K562 (cell line): Measurements from ENCODE around the gene SLIT1. TPM values are rescaled to one million over a fixed set of nuclear protein-coding genes. Genes with fewer than 3 reads are reported as not detected.

Experiments
- ATAC-seq: fragments of 200-7000 bp; cut with Tn5 transposase; 3 replicates; pipeline ENCODE4 v1.9.1; 2020; ENCODE audit warnings: moderate library complexity
- BruUV-seq: library from RNA; stranded (reverse); fragments of 400-500 nt; replicated peaks from 2 replicates; lab custom pipeline; 2021; lab: Mats Ljungman, UMichigan
- CTCF ChIA-PET: fragments of 300-600 bp; formaldehyde crosslinking; extraction: SDS; loops from one replicate; lab custom pipeline; 2021; ENCODE audit warnings: low intra/inter-chr PET ratio; lab: Yijun Ruan, JAX
- POLR2A ChIA-PET: fragments of 300-600, 350-650 bp; sonication (Branson Sonifier 250); formaldehyde crosslinking; extraction: SDS; loops from one replicate; lab custom pipeline; 2021; ENCODE audit warnings: antibody characterized with exemption, inconsistent platforms; lab: Yijun Ruan, JAX
- DNase-seq, 4 experiments: peaks; one replicate each; pipeline versions ENCODE4 v3.0.0 to v3.0.0-alpha.2; 2011 to 2018; ENCODE audit warnings: low spot score in 3 of 4, mixed read lengths in 3 of 4; ENCODE audit errors: extremely low read depth in 1 of 4
- FAIRE-seq: peaks from 2 replicates; lab custom pipeline; 2011; peaks lifted over from hg19 to GRCh38; lab: Jason Lieb, UNC
- H2AFZ ChIP-seq: 2 replicates; pipeline ENCODE4 v1.6.0; 2011; ENCODE audit warnings: low read depth, low read length, control low read depth, inconsistent platforms
- H3K27ac ChIP-seq: fragments of 200-600 bp; 3 replicates; pipeline ENCODE4 v1.8.0; 2011; ENCODE audit warnings: low read depth, mild to moderate bottlenecking, control low read depth, inconsistent platforms, low read length, moderate library complexity, mixed read lengths; ENCODE audit errors: extremely low read depth
- H3K27me3 ChIP-seq, 2 experiments: fragments of 300-600 bp in 1 of 2; 2 replicates in 1 of 2; 3 replicates in 1 of 2; pipeline versions ENCODE4 v1.6.0 to v1.8.0; 2011; ENCODE audit warnings: inconsistent platforms in 2 of 2, low read length in 2 of 2, mild to moderate bottlenecking in 1 of 2, mixed read lengths in 1 of 2, moderate library complexity in 1 of 2; ENCODE audit not compliant: control insufficient read depth in 2 of 2, insufficient read depth in 2 of 2
- H3K36me3 ChIP-seq: fragments of 300-600 bp; 3 replicates; pipeline ENCODE4 v1.8.0; 2011; ENCODE audit warnings: mild to moderate bottlenecking, low read length, inconsistent platforms; ENCODE audit not compliant: control insufficient read depth, insufficient read depth
- H3K4me1 ChIP-seq, 2 experiments: fragments of 200-600 bp in 1 of 2; replicated peaks in 1 of 2; 2 replicates in 1 of 2; 3 replicates in 1 of 2; pipeline versions ENCODE4 v1.5.1 to v1.8.0; 2011; ENCODE audit warnings: inconsistent platforms in 2 of 2, low read length in 2 of 2, mild to moderate bottlenecking in 1 of 2, mixed read lengths in 1 of 2, moderate library complexity in 1 of 2; ENCODE audit not compliant: control insufficient read depth in 2 of 2, insufficient read depth in 2 of 2
- H3K4me2 ChIP-seq: 2 replicates; pipeline ENCODE4 v1.6.1; 2011; ENCODE audit warnings: low read length, control low read depth, inconsistent platforms, mixed read lengths; ENCODE audit not compliant: insufficient read depth
- H3K4me3 ChIP-seq: fragments of 200-600 bp; sonication (generic), shearing (Covaris generic); 2 replicates; pipeline ENCODE4 v1.5.1; 2016; ENCODE audit warnings: control low read depth, inconsistent platforms
- H3K79me2 ChIP-seq: fragments of 200-600 bp; 3 replicates; pipeline ENCODE4 v1.8.0; 2011; ENCODE audit warnings: low read length, inconsistent platforms; ENCODE audit not compliant: control insufficient read depth, insufficient read depth
- H3K9ac ChIP-seq, 2 experiments: 2 replicates each; pipeline versions ENCODE4 v1.6.0 to v1.6.1; 2011; ENCODE audit warnings: low read depth in 2 of 2, low read length in 2 of 2, control low read depth in 1 of 2, inconsistent platforms in 1 of 2, mild to moderate bottlenecking in 1 of 2, mixed read lengths in 1 of 2; ENCODE audit not compliant: insufficient read depth in 1 of 2
- H3K9me1 ChIP-seq: one replicate; pipeline ENCODE4 v1.6.0; 2011; ENCODE audit warnings: inconsistent platforms, mild to moderate bottlenecking, low read length, moderate library complexity; ENCODE audit not compliant: control insufficient read depth, insufficient read depth
- H3K9me3 ChIP-seq: replicated peaks from 2 replicates; pipeline ENCODE4 v1.5.1; 2011; ENCODE audit warnings: low read depth, low read length, inconsistent platforms; ENCODE audit not compliant: control insufficient read depth, insufficient read depth
- H4K20me1 ChIP-seq: replicated peaks from 2 replicates; pipeline ENCODE4 v1.6.1; 2011; ENCODE audit warnings: low read length, inconsistent platforms, mixed read lengths; ENCODE audit not compliant: control insufficient read depth, insufficient read depth
- CBFB ChIP-seq: sonication (generic); formaldehyde crosslinking; IDR thresholded peaks from 2 replicates; pipeline ENCODE4 v1.4.0; 2020; ENCODE audit warnings: mild to moderate bottlenecking, missing genetic modification reagents
- MTA3 ChIP-seq: fragments of 450-650 bp; formaldehyde crosslinking; IDR thresholded peaks from 2 replicates; pipeline ENCODE4 v1.6.1; 2017; ENCODE audit warnings: mild to moderate bottlenecking, borderline replicate concordance
- NFXL1 ChIP-seq: fragments of 450-650 bp; formaldehyde crosslinking; IDR thresholded peaks from 2 replicates; pipeline ENCODE4 v1.4.0; 2021; ENCODE audit warnings: mild to moderate bottlenecking
- ZC3H4 ChIP-seq: sonication (generic); formaldehyde crosslinking; IDR thresholded peaks from 2 replicates; pipeline ENCODE4 v1.9.0; 2021; ENCODE audit warnings: missing genetic modification reagents, borderline replicate concordance
- WGBS: fragments of 100-300 bp; shearing (Covaris generic); methylation state at CpG from one replicate; pipeline ENCODE4 v1.1.6; 2016; ENCODE audit warnings: low coverage, mixed read lengths; ENCODE audit not compliant: insufficient coverage; ENCODE audit errors: missing lambda C conversion rate; 5-methylcytosine and 5-hydroxymethylcytosine counted together
- in situ Hi-C: fragments of 300-500 bp; cut with MboI; formaldehyde crosslinking; loops from 4 replicates; pipeline ENCODE4 v1.15.0; 2018; ENCODE audit warnings: inconsistent platforms, mixed read lengths
- intact Hi-C: fragments of 100-400 bp; cut with micrococcal nuclease; formaldehyde crosslinking; loops from 2 replicates; pipeline ENCODE4 v1.14.2; 2022
- polyA plus RNA-seq, 8 experiments: library from polyadenylated mRNA; depleted of rRNA in 4 of 8; stranded (reverse) in 5 of 8; unstranded in 3 of 8; fragments of >200 nt; fragmentation: Nextera tagmentation in 2 of 8; fragmentation: Illumina TruSeq in 1 of 8; extraction: Ambion mirVana in 2 of 8; extraction: Trizol in 1 of 8; gene quantifications; 2 replicates each; pipeline versions ENCODE4 v1.2.1 to v1.2.3, GENCODE V29; 2011 to 2014; ENCODE audit warnings: inconsistent platforms in 1 of 8, missing spikeins in 1 of 8
- total RNA-seq, 7 experiments: library from RNA; depleted of rRNA in 6 of 7; stranded (reverse); fragments of >200 nt in 6 of 7; fragmentation: Illumina TruSeq in 2 of 7; extraction: Trizol in 2 of 7; gene quantifications; 2 replicates each; pipeline versions ENCODE4 v1.2.1 to v1.2.3, GENCODE V29; 2011 to 2021; ENCODE audit warnings: low replicate concordance in 1 of 7
- TF ChIP-seq, protein P1 (sequence below), 3 experiments: IDR thresholded peaks in 2 of 3; conservative IDR thresholded peaks in 1 of 3; 2 replicates each; pipeline ENCODE4 v1.5.1; 2011 to 2012; ENCODE audit warnings: low read length in 3 of 3, mild to moderate bottlenecking in 3 of 3, control low read depth in 2 of 3, improper control_type of control experiment in 1 of 3, inconsistent platforms in 1 of 3, low read depth in 1 of 3, mixed read lengths in 1 of 3, moderate library complexity in 1 of 3; ENCODE audit not compliant: insufficient read depth in 2 of 3
- TF ChIP-seq, protein P2 (sequence below): IDR thresholded peaks from 2 replicates; pipeline ENCODE4 v1.6.1; 2011; ENCODE audit warnings: borderline replicate concordance, low read depth, mild to moderate bottlenecking, moderate library complexity, low read length; ENCODE audit not compliant: insufficient read depth, poor library complexity, severe bottlenecking
- TF ChIP-seq, protein P3 (sequence below): fragments of 250-450 bp; sonication (Bioruptor Pico); IDR thresholded peaks from 2 replicates; pipeline ENCODE4 v1.6.1; 2021; ENCODE audit warnings: mild to moderate bottlenecking

SLIT1 gene
- total and polyA plus RNA-seq, 9 of the 15 experiments (the other 6 are each of a cell fraction or from before 2014, with no cell fraction given), result 0.01 to 0.11 (median 0.04) TPM; not detected in 3

DNA sequence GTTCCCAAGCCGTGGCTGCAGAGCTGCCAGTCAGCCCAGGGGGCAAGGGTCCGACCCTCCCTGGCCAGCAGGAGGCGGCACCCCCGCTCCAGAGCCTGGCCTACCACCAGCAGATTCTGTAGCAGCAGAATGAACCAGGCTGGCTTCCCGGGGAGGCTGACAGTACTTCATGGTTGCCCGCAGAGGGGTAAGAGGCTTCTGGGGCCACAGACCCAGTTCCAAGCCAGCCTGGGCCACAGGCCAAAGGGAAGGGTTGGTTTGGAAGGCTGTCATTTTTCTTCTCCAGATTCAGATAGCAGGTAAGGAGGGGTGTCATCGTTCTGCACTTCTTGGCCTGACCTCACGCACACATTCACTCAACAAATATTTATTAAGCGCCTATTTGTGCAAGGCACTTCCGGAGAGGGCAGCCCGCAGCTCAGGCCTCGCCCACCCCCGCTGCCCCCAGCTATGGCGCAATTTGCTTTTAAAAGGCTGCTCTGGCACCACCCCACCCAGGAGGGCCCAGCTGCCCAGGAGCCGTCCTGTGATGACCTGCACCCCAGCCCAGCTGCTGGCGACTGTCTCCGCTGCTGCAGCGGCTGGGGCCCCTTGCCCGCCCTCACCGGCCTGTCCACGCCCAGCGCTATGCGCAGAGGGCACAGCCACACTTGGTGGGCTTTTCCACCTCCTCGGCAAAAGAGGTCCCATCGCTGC lies 185.1 kb downstream of the SLIT1 start:
- H2AFZ ChIP-seq, result no peak overlapping the region
- no peaks in the 10 kb centered on the region for H3K79me2 ChIP-seq
- no peaks in the 10 kb centered on the region for H4K20me1 ChIP-seq
- FAIRE-seq (no peak), ATAC-seq (peak; percentile 44; the same call in 1 of the 3 replicates), DNase-seq (no peak)
- no peak for TF ChIP-seq MTA3
- TF ChIP-seq NFXL1 (CRISPR knock-in tag), result no peak
- TF ChIP-seq, protein P1, sequence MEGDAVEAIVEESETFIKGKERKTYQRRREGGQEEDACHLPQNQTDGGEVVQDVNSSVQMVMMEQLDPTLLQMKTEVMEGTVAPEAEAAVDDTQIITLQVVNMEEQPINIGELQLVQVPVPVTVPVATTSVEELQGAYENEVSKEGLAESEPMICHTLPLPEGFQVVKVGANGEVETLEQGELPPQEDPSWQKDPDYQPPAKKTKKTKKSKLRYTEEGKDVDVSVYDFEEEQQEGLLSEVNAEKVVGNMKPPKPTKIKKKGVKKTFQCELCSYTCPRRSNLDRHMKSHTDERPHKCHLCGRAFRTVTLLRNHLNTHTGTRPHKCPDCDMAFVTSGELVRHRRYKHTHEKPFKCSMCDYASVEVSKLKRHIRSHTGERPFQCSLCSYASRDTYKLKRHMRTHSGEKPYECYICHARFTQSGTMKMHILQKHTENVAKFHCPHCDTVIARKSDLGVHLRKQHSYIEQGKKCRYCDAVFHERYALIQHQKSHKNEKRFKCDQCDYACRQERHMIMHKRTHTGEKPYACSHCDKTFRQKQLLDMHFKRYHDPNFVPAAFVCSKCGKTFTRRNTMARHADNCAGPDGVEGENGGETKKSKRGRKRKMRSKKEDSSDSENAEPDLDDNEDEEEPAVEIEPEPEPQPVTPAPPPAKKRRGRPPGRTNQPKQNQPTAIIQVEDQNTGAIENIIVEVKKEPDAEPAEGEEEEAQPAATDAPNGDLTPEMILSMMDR (IDR thresholded peaks at IDR 0.05 in 2 of 3, conservative IDR thresholded peaks at IDR 0.05 in 1 of 3; ENCODE audit: insufficient read depth in 2 of 3, low read depth in 1 of 3, low read length in 3 of 3), result peak in 1 of 3 experiments; percentile 10; a peak in 1 of 6 replicates
- TF ChIP-seq, protein P2, sequence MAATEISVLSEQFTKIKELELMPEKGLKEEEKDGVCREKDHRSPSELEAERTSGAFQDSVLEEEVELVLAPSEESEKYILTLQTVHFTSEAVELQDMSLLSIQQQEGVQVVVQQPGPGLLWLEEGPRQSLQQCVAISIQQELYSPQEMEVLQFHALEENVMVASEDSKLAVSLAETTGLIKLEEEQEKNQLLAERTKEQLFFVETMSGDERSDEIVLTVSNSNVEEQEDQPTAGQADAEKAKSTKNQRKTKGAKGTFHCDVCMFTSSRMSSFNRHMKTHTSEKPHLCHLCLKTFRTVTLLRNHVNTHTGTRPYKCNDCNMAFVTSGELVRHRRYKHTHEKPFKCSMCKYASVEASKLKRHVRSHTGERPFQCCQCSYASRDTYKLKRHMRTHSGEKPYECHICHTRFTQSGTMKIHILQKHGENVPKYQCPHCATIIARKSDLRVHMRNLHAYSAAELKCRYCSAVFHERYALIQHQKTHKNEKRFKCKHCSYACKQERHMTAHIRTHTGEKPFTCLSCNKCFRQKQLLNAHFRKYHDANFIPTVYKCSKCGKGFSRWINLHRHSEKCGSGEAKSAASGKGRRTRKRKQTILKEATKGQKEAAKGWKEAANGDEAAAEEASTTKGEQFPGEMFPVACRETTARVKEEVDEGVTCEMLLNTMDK, result no peak
- no peak for TF ChIP-seq CBFB (CRISPR knock-in tag)
- TF ChIP-seq, protein P3, sequence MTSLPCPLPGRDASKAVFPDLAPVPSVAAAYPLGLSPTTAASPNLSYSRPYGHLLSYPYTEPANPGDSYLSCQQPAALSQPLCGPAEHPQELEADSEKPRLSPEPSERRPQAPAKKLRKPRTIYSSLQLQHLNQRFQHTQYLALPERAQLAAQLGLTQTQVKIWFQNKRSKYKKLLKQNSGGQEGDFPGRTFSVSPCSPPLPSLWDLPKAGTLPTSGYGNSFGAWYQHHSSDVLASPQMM (CRISPR knock-in tag), result no peak
- no peak for TF ChIP-seq ZC3H4 (CRISPR knock-in tag)
- intact Hi-C loops (no loop called here), in situ Hi-C loops (no loop called here)
- no peaks in the 10 kb centered on the region for H3K27me3 ChIP-seq
- 45% methylated on average over 17 of the region's 25 CpGs for WGBS
- no peak overlapping the region for H3K4me3 ChIP-seq
- no peaks in the 10 kb centered on the region for H3K9me1 ChIP-seq
- H3K27ac ChIP-seq, result no peak overlapping the region
- H3K9me3 ChIP-seq, result no peaks in the 10 kb centered on the region
- no peaks in the 10 kb centered on the region for H3K36me3 ChIP-seq
- no TSS peak for BruUV-seq
- no peak overlapping the region for H3K9ac ChIP-seq
- H3K4me2 ChIP-seq, result no peak overlapping the region
- peaks cover 2 to 3% of the 10 kb centered on the region in 2 experiments; a peak in 2 of 5 replicates for H3K4me1 ChIP-seq
- ChIA-PET POLR2A (interaction anchor here (0.7 kb wide), 1 partner anchor 10 kb away, joined by 3 read pairs; no protein-coding TSS in a partner anchor), CTCF (no interaction called here)
